Fibroblast of lung (primary cell): Measurements from ENCODE around the gene RNF220. TPM values are rescaled to one million over a fixed set of nuclear protein-coding genes. Genes with fewer than 3 reads are reported as not detected.

Source experiments
- DNase-seq, 2 donors: peaks; one replicate each; pipeline versions ENCODE4 v3.0.0 to v3.0.0-alpha.2; 2010; ENCODE audit warnings: low read depth in 2 of 2
- H2AFZ ChIP-seq: 2 replicates; pipeline ENCODE4 v1.5.1; 2012; ENCODE audit warnings: low read length, control low read depth, inconsistent platforms
- H3K27ac ChIP-seq: 2 replicates; pipeline ENCODE4 v1.5.1; 2011; ENCODE audit warnings: low read length, control low read depth; ENCODE audit not compliant: insufficient read depth
- H3K27me3 ChIP-seq: 2 replicates; pipeline ENCODE4 v1.5.1; 2011; ENCODE audit warnings: mild to moderate bottlenecking, low read length; ENCODE audit not compliant: control insufficient read depth, insufficient read depth
- H3K36me3 ChIP-seq: 2 replicates; pipeline ENCODE4 v1.5.1; 2011; ENCODE audit warnings: low read length; ENCODE audit not compliant: control insufficient read depth, insufficient read depth
- H3K4me1 ChIP-seq: 2 replicates; pipeline ENCODE4 v1.5.1; 2011; ENCODE audit warnings: low read length; ENCODE audit not compliant: control insufficient read depth, insufficient read depth; ENCODE audit errors: extremely low read depth
- H3K4me2 ChIP-seq: 2 replicates; pipeline ENCODE4 v1.5.1; 2011; ENCODE audit warnings: low read length, control low read depth; ENCODE audit not compliant: insufficient read depth; ENCODE audit errors: extremely low read depth
- H3K4me3 ChIP-seq, 4 experiments: fragments of 200-600 bp in 1 of 4; sonication (generic) in 1 of 4; replicated peaks in 1 of 4; 2 replicates each; pipeline ENCODE4 v1.5.1; 2011 to 2016; ENCODE audit warnings: low read length in 4 of 4, low read depth in 3 of 4, mild to moderate bottlenecking in 3 of 4, control low read depth in 2 of 4, inconsistent platforms in 1 of 4, mixed read lengths in 1 of 4; ENCODE audit not compliant: insufficient read depth in 1 of 4; ENCODE audit errors: control extremely low read depth in 1 of 4
- H3K79me2 ChIP-seq: 2 replicates; pipeline ENCODE4 v1.5.1; 2012; ENCODE audit warnings: mild to moderate bottlenecking, low read length, inconsistent platforms; ENCODE audit not compliant: control insufficient read depth, insufficient read depth
- H3K9ac ChIP-seq: 2 replicates; pipeline ENCODE4 v1.5.1; 2011; ENCODE audit warnings: mild to moderate bottlenecking, low read length, control low read depth; ENCODE audit not compliant: insufficient read depth
- H3K9me3 ChIP-seq: 2 replicates; pipeline ENCODE4 v1.5.1; 2012; ENCODE audit warnings: low read depth, low read length; ENCODE audit not compliant: control insufficient read depth, insufficient read depth
- H4K20me1 ChIP-seq: 2 replicates; pipeline ENCODE4 v1.5.1; 2011; ENCODE audit warnings: low read length; ENCODE audit not compliant: control insufficient read depth, insufficient read depth; ENCODE audit errors: extremely low read depth
- CTCF ChIP-seq, 2 donors: IDR thresholded peaks in 1 of 2; conservative IDR thresholded peaks in 1 of 2; 1 replicate in 1 of 2; 2 replicates in 1 of 2; pipeline ENCODE4 v1.5.1; 2011 to 2012; ENCODE audit warnings: low read length in 2 of 2, control low read depth in 1 of 2, inconsistent platforms in 1 of 2, low read depth in 1 of 2, mild to moderate bottlenecking in 1 of 2
- EZH2 ChIP-seq: IDR thresholded peaks from 2 replicates; pipeline ENCODE4 v1.5.1; 2012; ENCODE audit warnings: low read length, control low read depth, mild to moderate bottlenecking; ENCODE audit errors: missing control alignments
- polyA plus RNA-seq, 2 donors: library from polyadenylated mRNA; depleted of rRNA in 1 of 2; stranded (reverse) in 1 of 2; unstranded in 1 of 2; fragments of >200 nt; gene quantifications; 2 replicates each; pipeline ENCODE4 v1.2.1, GENCODE V29; 2011 to 2012; ENCODE audit warnings: missing spikeins in 1 of 2
- total RNA-seq: library from RNA; depleted of rRNA; stranded (reverse); fragments of >200 nt; gene quantifications from 2 replicates; pipeline ENCODE4 v1.2.1, GENCODE V29; 2014

The RNF220 gene
- total and polyA plus RNA-seq, 2 donors (not counting 1 experiment from before 2014, with no cell fraction given) = 42.3 to 52.0 TPM

- no peak overlapping the region for H3K4me3 ChIP-seq
- no peak overlapping the region for H2AFZ ChIP-seq
- H3K9me3 ChIP-seq = no peaks in the 10 kb centered on the region
- H3K9ac ChIP-seq = no peak overlapping the region
- no peaks in the 10 kb centered on the region for H3K36me3 ChIP-seq
- DNase-seq = no peak
- H3K4me2 ChIP-seq = no peak overlapping the region
- H3K4me1 ChIP-seq = peaks cover 16% of the 10 kb centered on the region
- H4K20me1 ChIP-seq = no peaks in the 10 kb centered on the region
- no peaks in the 10 kb centered on the region for H3K27me3 ChIP-seq
- TF ChIP-seq EZH2 = no peak
- H3K79me2 ChIP-seq = no peaks in the 10 kb centered on the region
- H3K27ac ChIP-seq = no peak overlapping the region
Observed at GRCh38 chr1:44678626-44679025, 273.6 kb downstream of the RNF220 start.

GRCh38 chr1:44679468-44679867 is 274.4 kb downstream of the RNF220 start:
- H4K20me1 ChIP-seq = no peaks in the 10 kb centered on the region
- TF ChIP-seq EZH2 = no peak
- no peak for TF ChIP-seq CTCF (conservative IDR thresholded peaks at IDR 0.05 in 1 of 2, IDR thresholded peaks at IDR 0.05 in 1 of 2; ENCODE audit: low read depth in 1 of 2, low read length in 2 of 2)

GRCh38 chr1:44681905-44682882 is 277.1 kb downstream of the RNF220 start:
- DNase-seq = no peak
- TF ChIP-seq EZH2 (no peak), CTCF (conservative IDR thresholded peaks at IDR 0.05 in 1 of 2, IDR thresholded peaks at IDR 0.05 in 1 of 2; ENCODE audit: low read depth in 1 of 2, low read length in 2 of 2) (no peak)
- Histone ChIP-seq H3K4me1 (peaks cover 4% of the 10 kb centered on the region), H3K9me3 (no peaks in the 10 kb centered on the region), H3K9ac (no peak overlapping the region), H3K36me3 (no peaks in the 10 kb centered on the region), H3K4me2 (no peak overlapping the region), H3K27ac (no peak overlapping the region), H3K27me3 (no peaks in the 10 kb centered on the region), H3K79me2 (no peaks in the 10 kb centered on the region), H3K4me3 (no peak overlapping the region), H2AFZ (no peak overlapping the region), H4K20me1 (no peaks in the 10 kb centered on the region)

More at GRCh38 chr1:44679468-44679867, 274.4 kb downstream of the RNF220 start:
- no peaks in the 10 kb centered on the region for H3K9me3 ChIP-seq
- DNase-seq = no peak
- H3K4me1 ChIP-seq = peaks cover 16% of the 10 kb centered on the region
- no peak overlapping the region for H3K4me2 ChIP-seq
- H2AFZ ChIP-seq = no peak overlapping the region
- no peak overlapping the region for H3K9ac ChIP-seq
- no peaks in the 10 kb centered on the region for H3K27me3 ChIP-seq
- no peak overlapping the region for H3K4me3 ChIP-seq
- no peak overlapping the region for H3K27ac ChIP-seq
- H3K36me3 ChIP-seq = no peaks in the 10 kb centered on the region
- H3K79me2 ChIP-seq = no peaks in the 10 kb centered on the region
